ENCODE results near the gene ACER1.

The ACER1 gene

DNA sequence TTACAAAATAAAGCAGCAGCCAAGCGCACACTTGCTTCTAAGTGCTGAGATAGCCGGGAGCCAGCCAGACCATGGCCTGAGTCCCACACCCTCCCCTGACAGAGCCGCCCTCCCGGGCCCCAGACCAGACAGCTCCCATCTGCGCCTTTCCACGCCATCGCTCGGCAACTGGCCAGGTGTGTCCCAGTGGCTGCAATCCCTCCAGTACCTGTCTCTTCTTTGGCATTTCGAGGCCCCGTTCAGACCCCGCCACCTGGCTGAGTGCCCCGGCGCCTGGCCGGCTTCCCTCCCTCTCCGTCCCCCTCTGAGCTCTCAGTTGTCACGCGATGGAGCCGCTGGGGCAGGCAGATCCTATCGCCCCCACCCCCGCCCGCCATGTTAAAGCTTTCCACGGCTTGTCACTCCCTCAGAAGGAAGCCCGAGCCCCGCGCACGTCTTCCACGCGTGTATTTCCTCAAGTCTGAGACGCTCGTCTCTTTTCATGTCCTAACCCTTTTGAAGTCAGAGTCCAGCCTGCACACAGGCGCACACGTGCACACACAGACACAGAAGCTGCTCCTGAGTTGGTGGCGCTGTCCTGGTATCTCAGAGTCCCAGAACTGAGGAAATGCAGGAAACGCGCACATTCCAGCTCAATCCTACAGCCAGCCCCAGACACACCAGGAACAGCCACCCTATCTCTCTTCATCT, 61.5 kb downstream of the ACER1 start:
- Histone ChIP-seq H3K9ac (ENCODE audit: low read depth, low read length, poor library complexity, severe bottlenecking) (no peak overlapping the region), H3K27me3 (ENCODE audit: insufficient read depth, low read length, poor library complexity, severe bottlenecking) (no peaks in the 10 kb centered on the region), H3K4me1 (ENCODE audit: insufficient read depth, low read length, poor library complexity, severe bottlenecking) (peaks cover 20% of the 10 kb centered on the region), H3K4me3 (ENCODE audit: low read length, poor library complexity, severe bottlenecking) (no peak overlapping the region), H2AFZ (ENCODE audit: low read length) (no peak overlapping the region), H4K20me1 (ENCODE audit: insufficient read depth, low read length, poor library complexity, severe bottlenecking) (peaks cover 52% of the 10 kb centered on the region), H3K36me3 (ENCODE audit: insufficient read depth, low read length) (peaks cover 35% of the 10 kb centered on the region; the same call in 1 of the 2 replicates), H3K4me2 (ENCODE audit: low read depth, low read length, poor library complexity, severe bottlenecking) (no peak overlapping the region), H3K9me3 (ENCODE audit: insufficient read depth, low read depth, low read length) (no peaks in the 10 kb centered on the region), H3K79me2 (ENCODE audit: insufficient read depth, low read length) (peaks cover 96% of the 10 kb centered on the region), H3K9me2 (replicated peaks; ENCODE audit: low read depth, low read length) (no peaks in the 10 kb centered on the region), H3F3A (ENCODE audit: low read depth) (no peaks in the 10 kb centered on the region)
- no peak for TF ChIP-seq EZH2phosphoT487 (IDR thresholded peaks at IDR 0.05; ENCODE audit: borderline replicate concordance)

DNA sequence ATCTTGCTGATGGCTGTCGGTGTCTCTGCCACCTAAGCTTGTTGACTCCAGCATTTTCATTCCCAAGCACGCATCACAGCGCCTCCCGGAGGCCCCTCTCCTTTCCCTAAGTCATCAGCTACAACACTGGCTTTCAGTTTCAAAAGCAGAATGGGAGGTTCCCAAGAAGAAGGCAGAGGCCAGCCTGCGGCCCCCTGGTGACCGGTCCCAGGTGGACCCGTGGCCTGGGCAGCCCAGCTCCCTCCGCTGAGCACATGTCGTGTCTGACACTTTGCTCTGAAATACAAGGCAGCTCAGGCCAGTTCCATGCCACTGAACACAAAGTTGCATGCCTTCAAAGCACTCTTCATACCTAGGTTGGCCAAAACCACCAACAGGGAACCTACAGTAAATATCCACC, 62.2 kb downstream of the ACER1 start:
- Histone ChIP-seq H3K79me2 (ENCODE audit: insufficient read depth, low read length) (peaks cover 94% of the 10 kb centered on the region), H3K4me3 (ENCODE audit: low read length, poor library complexity, severe bottlenecking) (no peak overlapping the region), H4K20me1 (ENCODE audit: insufficient read depth, low read length, poor library complexity, severe bottlenecking) (peaks cover 45% of the 10 kb centered on the region), H3K9ac (ENCODE audit: low read depth, low read length, poor library complexity, severe bottlenecking) (no peak overlapping the region), H3K9me2 (replicated peaks; ENCODE audit: low read depth, low read length) (no peaks in the 10 kb centered on the region), H3K4me2 (ENCODE audit: low read depth, low read length, poor library complexity, severe bottlenecking) (no peak overlapping the region), H3F3A (ENCODE audit: low read depth) (no peaks in the 10 kb centered on the region), H3K9me3 (ENCODE audit: insufficient read depth, low read depth, low read length) (no peaks in the 10 kb centered on the region), H3K4me1 (ENCODE audit: insufficient read depth, low read length, poor library complexity, severe bottlenecking) (peaks cover 14% of the 10 kb centered on the region), H3K36me3 (ENCODE audit: insufficient read depth, low read length) (peaks cover 39% of the 10 kb centered on the region; the same call in 1 of the 2 replicates), H2AFZ (ENCODE audit: low read length) (no peak overlapping the region), H3K27me3 (ENCODE audit: insufficient read depth, low read length, poor library complexity, severe bottlenecking) (no peaks in the 10 kb centered on the region)
- TF ChIP-seq, protein P1, sequence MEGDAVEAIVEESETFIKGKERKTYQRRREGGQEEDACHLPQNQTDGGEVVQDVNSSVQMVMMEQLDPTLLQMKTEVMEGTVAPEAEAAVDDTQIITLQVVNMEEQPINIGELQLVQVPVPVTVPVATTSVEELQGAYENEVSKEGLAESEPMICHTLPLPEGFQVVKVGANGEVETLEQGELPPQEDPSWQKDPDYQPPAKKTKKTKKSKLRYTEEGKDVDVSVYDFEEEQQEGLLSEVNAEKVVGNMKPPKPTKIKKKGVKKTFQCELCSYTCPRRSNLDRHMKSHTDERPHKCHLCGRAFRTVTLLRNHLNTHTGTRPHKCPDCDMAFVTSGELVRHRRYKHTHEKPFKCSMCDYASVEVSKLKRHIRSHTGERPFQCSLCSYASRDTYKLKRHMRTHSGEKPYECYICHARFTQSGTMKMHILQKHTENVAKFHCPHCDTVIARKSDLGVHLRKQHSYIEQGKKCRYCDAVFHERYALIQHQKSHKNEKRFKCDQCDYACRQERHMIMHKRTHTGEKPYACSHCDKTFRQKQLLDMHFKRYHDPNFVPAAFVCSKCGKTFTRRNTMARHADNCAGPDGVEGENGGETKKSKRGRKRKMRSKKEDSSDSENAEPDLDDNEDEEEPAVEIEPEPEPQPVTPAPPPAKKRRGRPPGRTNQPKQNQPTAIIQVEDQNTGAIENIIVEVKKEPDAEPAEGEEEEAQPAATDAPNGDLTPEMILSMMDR (conservative IDR thresholded peaks at IDR 0.05; ENCODE audit: low read length) = peak; percentile 28; the same call in 1 of the 2 replicates
- no peak for TF ChIP-seq EZH2phosphoT487 (IDR thresholded peaks at IDR 0.05; ENCODE audit: borderline replicate concordance)

DNA sequence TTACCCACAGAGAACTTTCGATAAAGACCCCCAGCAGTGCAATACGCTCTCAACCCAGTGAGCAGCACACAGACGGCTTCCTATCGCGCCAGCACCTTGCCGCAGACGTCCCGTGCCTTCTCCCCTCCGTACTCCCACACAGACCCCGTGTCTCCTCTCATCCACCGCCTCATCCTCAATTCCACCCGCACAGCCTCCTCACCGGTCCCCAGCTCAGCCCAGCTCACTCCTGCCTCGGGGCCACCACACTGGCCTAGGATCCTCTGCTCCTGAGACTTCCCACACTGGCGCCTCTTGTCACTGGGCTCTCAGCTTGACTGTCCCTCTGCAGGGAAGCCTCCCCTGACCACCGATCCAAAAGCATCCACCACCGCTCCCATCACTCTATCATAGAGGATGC, 62.6 kb downstream of the ACER1 start:
- Histone ChIP-seq H3K4me2 (ENCODE audit: low read depth, low read length, poor library complexity, severe bottlenecking) (no peak overlapping the region), H3K4me3 (ENCODE audit: low read length, poor library complexity, severe bottlenecking) (no peak overlapping the region), H4K20me1 (ENCODE audit: insufficient read depth, low read length, poor library complexity, severe bottlenecking) (peaks cover 41% of the 10 kb centered on the region), H3K36me3 (ENCODE audit: insufficient read depth, low read length) (peaks cover 43% of the 10 kb centered on the region; the same call in 1 of the 2 replicates), H3K27me3 (ENCODE audit: insufficient read depth, low read length, poor library complexity, severe bottlenecking) (no peaks in the 10 kb centered on the region), H3K4me1 (ENCODE audit: insufficient read depth, low read length, poor library complexity, severe bottlenecking) (peaks cover 9% of the 10 kb centered on the region), H3K9me3 (ENCODE audit: insufficient read depth, low read depth, low read length) (no peaks in the 10 kb centered on the region), H3F3A (ENCODE audit: low read depth) (no peaks in the 10 kb centered on the region), H3K9ac (ENCODE audit: low read depth, low read length, poor library complexity, severe bottlenecking) (no peak overlapping the region), H3K9me2 (replicated peaks; ENCODE audit: low read depth, low read length) (no peaks in the 10 kb centered on the region), H2AFZ (ENCODE audit: low read length) (no peak overlapping the region), H3K79me2 (ENCODE audit: insufficient read depth, low read length) (peaks cover 90% of the 10 kb centered on the region)
- TF ChIP-seq, protein P1 (conservative IDR thresholded peaks at IDR 0.05; ENCODE audit: low read length) = no peak
- TF ChIP-seq EZH2phosphoT487 (IDR thresholded peaks at IDR 0.05; ENCODE audit: borderline replicate concordance) = no peak
